T-cell (primary cell): ENCODE results near the gene AEBP2. TPM values are rescaled to one million over a fixed set of nuclear protein-coding genes. Genes with fewer than 3 reads are reported as not detected.

ENCODE experiments used
- ATAC-seq, 4 experiments: fragments of 200-7000 bp in 3 of 4; fragments of 150-1000 bp in 1 of 4; cut with Tn5 transposase; replicated peaks in 1 of 4; 1 replicate in 3 of 4; 2 replicates in 1 of 4; pipeline ENCODE4 v1.10.0; 2021; ENCODE audit warnings: moderate library complexity in 3 of 4, mild to moderate bottlenecking in 2 of 4, moderate number of reproducible peaks in 1 of 4
- CTCF ChIA-PET, 2 donors: fragments of 300-600 bp; sonication (Branson Sonifier 250); formaldehyde crosslinking; loops; one replicate each; lab custom pipeline; 2022; ENCODE audit warnings: antibody characterized with exemption in 2 of 2; lab: Charles Lee
- POLR2A ChIA-PET, 2 donors: fragments of 300-600 bp; sonication (Branson Sonifier 250); formaldehyde crosslinking; loops; one replicate each; lab custom pipeline; 2022; ENCODE audit warnings: antibody characterized with exemption in 2 of 2; lab: Charles Lee
- DNase-seq, 35 experiments: peaks; one replicate each; pipeline versions ENCODE4 v3.0.0 to v3.0.0-alpha.2; 2013 to 2023
- H3K27ac ChIP-seq: one replicate; pipeline ENCODE4 v1.5.1; 2013; ENCODE audit warnings: low read length
- H3K27me3 ChIP-seq, 2 experiments: replicated peaks in 1 of 2; 1 replicate in 1 of 2; 2 replicates in 1 of 2; pipeline versions ENCODE4 v1.6.1 to v1.7.0; 2013; ENCODE audit warnings: low read length in 1 of 2, mixed read lengths in 1 of 2; ENCODE audit not compliant: control insufficient read depth in 2 of 2, insufficient read depth in 2 of 2; ENCODE audit errors: extremely low read depth in 1 of 2
- H3K36me3 ChIP-seq, 2 donors: 1 replicate in 1 of 2; 2 replicates in 1 of 2; pipeline versions ENCODE4 v1.6.1 to v1.7.0; 2013; ENCODE audit warnings: low read length in 1 of 2; ENCODE audit not compliant: control insufficient read depth in 2 of 2, insufficient read depth in 1 of 2; ENCODE audit errors: extremely low read depth in 1 of 2
- H3K4me1 ChIP-seq, 2 experiments: 1 replicate in 1 of 2; 2 replicates in 1 of 2; pipeline versions ENCODE4 v1.6.1 to v1.7.0; 2013; ENCODE audit warnings: low read length in 2 of 2, mixed read lengths in 1 of 2; ENCODE audit not compliant: insufficient read depth in 2 of 2, control insufficient read depth in 1 of 2; ENCODE audit errors: extremely low read depth in 1 of 2
- H3K4me3 ChIP-seq, 2 donors: 1 replicate in 1 of 2; 2 replicates in 1 of 2; pipeline versions ENCODE4 v1.5.1 to v1.7.0; 2013; ENCODE audit warnings: mild to moderate bottlenecking in 2 of 2, low read length in 1 of 2, moderate library complexity in 1 of 2; ENCODE audit not compliant: control insufficient read depth in 1 of 2; ENCODE audit errors: extremely low read depth in 1 of 2
- H3K9me3 ChIP-seq: 2 replicates; pipeline ENCODE4 v1.7.0; 2013
- H3K27ac Mint-ChIP-seq, 2 donors: one replicate each; pipeline ENCODE4 v1.8.0; 2020 to 2021; ENCODE audit warnings: mild to moderate bottlenecking in 2 of 2, mixed read lengths in 2 of 2
- H3K27me3 Mint-ChIP-seq, 2 donors: one replicate each; pipeline ENCODE4 v1.8.0; 2021 to 2022; ENCODE audit warnings: mixed read lengths in 2 of 2
- H3K36me3 Mint-ChIP-seq: one replicate; pipeline ENCODE4 v1.8.0; 2021; ENCODE audit warnings: mixed read lengths
- H3K4me1 Mint-ChIP-seq, 3 donors: one replicate each; pipeline ENCODE4 v1.8.0; 2020 to 2022; ENCODE audit warnings: mixed read lengths in 3 of 3, mild to moderate bottlenecking in 1 of 3
- H3K4me3 Mint-ChIP-seq, 3 donors: one replicate each; pipeline ENCODE4 v1.8.0; 2020 to 2022; ENCODE audit warnings: mild to moderate bottlenecking in 3 of 3, mixed read lengths in 3 of 3, moderate library complexity in 3 of 3
- H3K9me3 Mint-ChIP-seq, 3 donors: one replicate each; pipeline ENCODE4 v1.8.0; 2020 to 2022; ENCODE audit warnings: mixed read lengths in 3 of 3
- WGBS: methylation state at CpG from one replicate; pipeline ENCODE4 v1.1.5; 2013; ENCODE audit warnings: missing lambda C conversion rate; ENCODE audit not compliant: insufficient coverage; 5-methylcytosine and 5-hydroxymethylcytosine counted together
- total RNA-seq, 35 experiments: library from RNA in 6 of 35; stranded (reverse) in 6 of 35; fragments of 120-200 nt in 1 of 35; gene quantifications; one replicate each; pipeline versions ENCODE4 v1.2.1 to v1.2.4 and lab custom pipeline; 2013 to 2026

The AEBP2 gene
- total RNA-seq, 5 donors from 2014 or later (not counting 1 experiment from before 2014, with no cell fraction given): 43.4 to 71.5 (median 50.0) TPM

DNA sequence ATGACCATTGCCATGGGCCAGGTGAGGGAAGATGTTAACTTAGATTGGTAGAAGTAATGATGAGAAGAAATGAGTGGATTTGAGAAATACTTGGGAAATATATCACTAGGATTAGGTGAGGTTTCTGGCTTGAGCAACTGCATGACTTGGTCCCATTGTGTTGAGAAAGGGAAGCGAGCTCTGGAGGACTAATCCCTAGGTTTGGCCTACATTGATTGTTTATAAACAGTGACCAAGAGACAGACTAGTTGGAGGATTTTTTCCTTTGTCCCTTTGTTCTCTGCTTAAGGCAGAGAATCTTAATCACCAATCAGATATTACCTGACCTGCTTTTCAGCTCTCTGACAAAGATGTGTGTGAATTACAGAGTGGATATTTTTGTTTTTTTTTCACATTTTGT lies 100.5 kb downstream of the AEBP2 start:
- Histone ChIP-seq H3K4me3 (no peak overlapping the region), H3K36me3 (peaks cover 0 to 7% of the 10 kb centered on the region in 2 donors), H3K9me3 (no peaks in the 10 kb centered on the region), H3K27ac (no peak overlapping the region), H3K4me1 (no peaks in the 10 kb centered on the region), H3K27me3 (no peaks in the 10 kb centered on the region)
- 100% methylated on average over 1 of the region's 1 CpG for WGBS
- no peaks in the 10 kb centered on the region for H3K27me3 Mint-ChIP-seq
- ATAC-seq: no peak
- H3K4me1 Mint-ChIP-seq: peaks cover 0 to 6% (median 0%) of the 10 kb centered on the region in 3 donors
- H3K27ac Mint-ChIP-seq: no peak overlapping the region
- H3K4me3 Mint-ChIP-seq: no peak overlapping the region
- POLR2A ChIA-PET: no interaction called here
- CTCF ChIA-PET: no interaction called here
- peaks cover 13 to 20% (median 14%) of the 10 kb centered on the region in 3 donors for H3K9me3 Mint-ChIP-seq
- no peak for DNase-seq
- peaks cover 54% of the 10 kb centered on the region for H3K36me3 Mint-ChIP-seq

- Mint-ChIP-seq H3K27me3 (no peaks in the 10 kb centered on the region), H3K4me3 (no peak overlapping the region), H3K4me1 (peaks cover 0 to 6% (median 2%) of the 10 kb centered on the region in 3 donors), H3K36me3 (peaks cover 52% of the 10 kb centered on the region), H3K27ac (no peak overlapping the region), H3K9me3 (peaks cover 0 to 8% (median 0%) of the 10 kb centered on the region in 3 donors)
- CTCF ChIA-PET: no interaction called here
- POLR2A ChIA-PET: no interaction called here
- no peak for ATAC-seq
- no peak for DNase-seq
- no peaks in the 10 kb centered on the region for H3K9me3 ChIP-seq
- peaks cover 0 to 7% of the 10 kb centered on the region in 2 donors for H3K36me3 ChIP-seq
- H3K27ac ChIP-seq: no peak overlapping the region
- H3K4me3 ChIP-seq: no peak overlapping the region
- no peaks in the 10 kb centered on the region for H3K27me3 ChIP-seq
- no CpG with 5 or more reads among the region's 4 CpGs for WGBS
- H3K4me1 ChIP-seq: no peaks in the 10 kb centered on the region
Measured at GRCh38 chr12:19542606-19543005, 103.3 kb downstream of the AEBP2 start.

DNA sequence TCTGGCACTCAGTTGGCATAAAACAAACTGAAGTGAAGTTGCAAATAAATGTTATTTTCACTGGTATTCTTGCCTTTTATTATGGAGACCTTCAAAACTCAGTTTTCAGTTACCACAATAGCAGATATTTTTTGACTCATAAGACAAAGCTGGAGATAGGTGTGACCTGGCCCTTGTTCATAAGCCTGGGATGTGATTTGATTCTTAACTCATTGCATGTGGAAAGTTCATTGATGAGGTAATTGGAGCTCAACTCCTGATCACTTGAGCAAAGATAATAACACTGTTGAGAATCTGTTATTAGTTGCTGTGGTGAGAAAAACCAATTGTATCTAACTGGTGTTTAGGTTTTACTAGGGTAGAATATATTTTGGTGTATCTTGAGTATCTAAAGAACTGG lies 105.1 kb downstream of the AEBP2 start:
- Histone ChIP-seq H3K9me3 (no peaks in the 10 kb centered on the region), H3K4me3 (no peak overlapping the region), H3K27ac (no peak overlapping the region), H3K27me3 (no peaks in the 10 kb centered on the region), H3K4me1 (no peaks in the 10 kb centered on the region), H3K36me3 (peaks cover 0 to 7% of the 10 kb centered on the region in 2 donors)
- Mint-ChIP-seq H3K4me1 (peaks cover 0 to 6% (median 2%) of the 10 kb centered on the region in 3 donors), H3K4me3 (no peak overlapping the region), H3K27ac (no peak overlapping the region), H3K36me3 (peaks cover 55% of the 10 kb centered on the region), H3K27me3 (no peaks in the 10 kb centered on the region), H3K9me3 (peaks cover 0 to 8% (median 0%) of the 10 kb centered on the region in 3 donors)
- ChIA-PET CTCF (no interaction called here), POLR2A (no interaction called here)
- DNase-seq: no peak
- no peak for ATAC-seq

- Histone ChIP-seq H3K36me3 (peaks cover 0 to 7% of the 10 kb centered on the region in 2 donors), H3K27me3 (no peaks in the 10 kb centered on the region), H3K27ac (no peak overlapping the region), H3K9me3 (no peaks in the 10 kb centered on the region), H3K4me1 (no peaks in the 10 kb centered on the region), H3K4me3 (no peak overlapping the region)
- ChIA-PET POLR2A (no interaction called here), CTCF (no interaction called here)
- no peak overlapping the region for H3K4me3 Mint-ChIP-seq
- WGBS: no CpG with 5 or more reads among the region's 4 CpGs
- H3K27ac Mint-ChIP-seq: no peak overlapping the region
- peaks cover 50% of the 10 kb centered on the region for H3K36me3 Mint-ChIP-seq
- ATAC-seq (no peak), DNase-seq (no peak)
- peaks cover 0 to 6% (median 2%) of the 10 kb centered on the region in 3 donors for H3K4me1 Mint-ChIP-seq
- peaks cover 0 to 3% (median 0%) of the 10 kb centered on the region in 3 donors for H3K9me3 Mint-ChIP-seq
- H3K27me3 Mint-ChIP-seq: no peaks in the 10 kb centered on the region
Measured at GRCh38 chr12:19545301-19545700, 106.0 kb downstream of the AEBP2 start.

DNA sequence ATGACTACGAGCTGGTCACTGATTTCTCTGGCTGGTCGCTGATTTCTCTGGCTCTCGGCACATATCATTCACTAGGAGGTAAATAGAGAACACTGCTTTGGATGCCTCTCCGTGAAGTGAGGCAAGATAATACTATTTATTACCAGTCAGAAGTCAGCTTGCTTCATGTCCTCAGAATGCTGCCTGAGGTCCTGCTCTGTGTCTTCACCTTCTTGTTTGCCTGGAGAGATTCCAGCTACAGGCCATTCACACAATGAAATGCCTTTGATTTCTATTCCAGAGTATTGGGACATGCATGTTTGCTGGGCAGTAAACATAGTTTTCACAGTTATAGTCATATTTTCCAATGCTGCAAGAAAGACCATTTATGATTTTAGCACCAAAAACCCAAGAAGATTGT lies 106.7 kb downstream of the AEBP2 start:
- Histone ChIP-seq H3K4me3 (no peak overlapping the region), H3K9me3 (no peaks in the 10 kb centered on the region), H3K27me3 (no peaks in the 10 kb centered on the region), H3K4me1 (no peaks in the 10 kb centered on the region), H3K36me3 (peaks cover 0 to 7% of the 10 kb centered on the region in 2 donors), H3K27ac (no peak overlapping the region)
- Mint-ChIP-seq H3K27me3 (no peaks in the 10 kb centered on the region), H3K4me3 (no peak overlapping the region), H3K36me3 (peaks cover 43% of the 10 kb centered on the region), H3K9me3 (no peaks in the 10 kb centered on the region), H3K4me1 (peaks cover under 1 to 6% (median 3%) of the 10 kb centered on the region in 3 donors), H3K27ac (no peak overlapping the region)
- ATAC-seq (no peak), DNase-seq (no peak)
- ChIA-PET CTCF (interaction anchor here in 1 of 2 donors (0.8 kb wide), 1 partner anchor 33 kb away, joined by 3 read pairs; no protein-coding TSS in a partner anchor), POLR2A (interaction anchor here in 1 of 2 donors (0.7 kb wide), 1 partner anchor 35 kb away, joined by 3 read pairs; no protein-coding TSS in a partner anchor)
- no CpG with 5 or more reads among the region's 4 CpGs for WGBS

GRCh38 chr12:19546611-19547162 lies 107.4 kb downstream of the AEBP2 start:
- Mint-ChIP-seq H3K9me3 (no peaks in the 10 kb centered on the region), H3K4me3 (no peak overlapping the region), H3K36me3 (peaks cover 39% of the 10 kb centered on the region), H3K4me1 (peaks cover 2 to 6% (median 4%) of the 10 kb centered on the region in 3 donors), H3K27me3 (no peaks in the 10 kb centered on the region), H3K27ac (no peak overlapping the region)
- no peak for ATAC-seq
- Histone ChIP-seq H3K9me3 (no peaks in the 10 kb centered on the region), H3K4me3 (no peak overlapping the region), H3K27me3 (no peaks in the 10 kb centered on the region), H3K4me1 (no peaks in the 10 kb centered on the region), H3K27ac (no peak overlapping the region), H3K36me3 (peaks cover 0 to 7% of the 10 kb centered on the region in 2 donors)
- DNase-seq: no peak
- POLR2A ChIA-PET: interaction anchor here in 1 of 2 donors (0.7 kb wide), 1 partner anchor 35 kb away, joined by 3 read pairs; no protein-coding TSS in a partner anchor
- WGBS: 74% methylated on average over 4 of the region's 7 CpGs
- CTCF ChIA-PET: interaction anchor here (0.5 to 0.8 kb wide), 2 partner anchors 24 to 32 kb away, joined by 3 to 5 read pairs; no protein-coding TSS in a partner anchor
